ENCODE measurements around the gene NCAPG2. TPM values are rescaled to one million over a fixed set of nuclear protein-coding genes. Genes with fewer than 3 reads are reported as not detected.

NCAPG2 gene
- total RNA-seq, 1 experiment from 2014 or later, result 99.2 TPM

DNA sequence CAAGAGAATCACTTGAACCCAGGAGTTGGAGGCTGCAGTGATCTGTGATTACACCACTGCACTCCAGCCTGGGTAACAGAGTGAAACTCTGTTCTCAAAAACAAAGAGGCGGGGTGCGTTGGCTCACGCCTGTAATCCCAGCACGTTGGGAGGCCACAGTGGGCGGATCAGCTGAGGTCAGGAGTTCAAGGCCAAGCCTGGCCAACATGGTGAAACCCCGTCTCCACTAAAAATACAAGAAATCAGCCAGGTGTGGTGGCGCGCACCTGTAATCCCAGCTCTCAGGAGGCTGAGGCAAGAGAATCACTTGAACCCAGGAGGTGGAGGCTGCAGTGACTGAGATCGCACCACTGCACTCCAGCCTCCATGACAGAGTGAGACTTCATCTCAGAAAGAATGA, 42.4 kb upstream of the NCAPG2 start:
- ChIA-PET CTCF (no interaction called here), POLR2A (interaction anchor here (0.7 kb wide), 1 partner anchor 233 kb away, joined by 6 read pairs; no protein-coding TSS in a partner anchor)
- no peaks in the 10 kb centered on the region; the same call in 1 of the 2 replicates for H3K27me3 Mint-ChIP-seq (ENCODE audit: low read depth)
- no peaks in the 10 kb centered on the region for H3K9me3 Mint-ChIP-seq
- no peak for TF ChIP-seq MLX (CRISPR knock-in tag; IDR thresholded peaks at IDR 0.05)
- no peaks in the 10 kb centered on the region for H3K4me1 Mint-ChIP-seq
- H3K27ac Mint-ChIP-seq, result no peak overlapping the region
- peaks cover 60% of the 10 kb centered on the region for H3K36me3 Mint-ChIP-seq
- no peak overlapping the region for H3K4me3 Mint-ChIP-seq
- ATAC-seq (no peak), DNase-seq (ENCODE audit: low spot score) (no peak)

DNA sequence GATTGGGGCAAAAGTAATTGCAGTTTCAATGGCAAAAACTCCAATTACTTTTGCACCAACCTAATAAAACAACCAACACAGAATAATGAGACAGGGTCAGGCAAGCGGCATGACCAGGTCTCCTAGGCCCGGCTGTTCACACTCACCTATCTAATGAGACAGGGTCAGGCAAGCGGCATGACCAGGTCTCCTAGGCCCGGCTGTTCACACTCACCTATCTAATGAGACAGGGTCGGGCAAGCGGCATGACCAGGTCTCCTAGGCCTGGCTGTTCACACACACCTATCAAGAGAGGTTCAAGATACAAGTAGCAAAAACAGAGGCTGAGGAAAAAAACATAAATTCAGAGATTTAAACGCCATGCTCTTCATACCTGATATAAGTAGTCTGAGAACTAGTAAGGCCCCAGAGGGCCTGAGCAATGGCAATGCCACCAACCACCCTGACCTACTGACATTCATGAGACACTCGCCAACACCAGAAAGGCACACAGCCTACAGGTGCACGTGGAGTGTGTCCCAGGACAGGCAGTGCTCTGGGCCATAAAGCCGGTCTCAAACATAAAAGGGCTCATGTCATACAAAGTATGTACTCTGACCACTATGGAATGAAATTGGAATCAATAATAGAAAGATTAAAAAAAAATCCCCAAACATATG, 40.6 kb upstream of the NCAPG2 start:
- POLR2A ChIA-PET, result no interaction called here
- H3K4me3 Mint-ChIP-seq, result no peak overlapping the region
- peaks cover 73% of the 10 kb centered on the region for H3K36me3 Mint-ChIP-seq
- DNase-seq (ENCODE audit: low spot score), result no peak
- H3K27me3 Mint-ChIP-seq (ENCODE audit: low read depth), result no peaks in the 10 kb centered on the region; the same call in 1 of the 2 replicates
- ATAC-seq, result no peak
- CTCF ChIA-PET, result no interaction called here
- no peak for TF ChIP-seq NR2C2 (CRISPR knock-in tag; IDR thresholded peaks at IDR 0.05)
- TF ChIP-seq PRRX2 (CRISPR knock-in tag; IDR thresholded peaks at IDR 0.05), result no peak
- no peak for TF ChIP-seq GABPB1 (CRISPR knock-in tag; IDR thresholded peaks at IDR 0.05)
- no peak for TF ChIP-seq ZNF138 (CRISPR knock-in tag; conservative IDR thresholded peaks at IDR 0.05)
- TF ChIP-seq, protein P1, sequence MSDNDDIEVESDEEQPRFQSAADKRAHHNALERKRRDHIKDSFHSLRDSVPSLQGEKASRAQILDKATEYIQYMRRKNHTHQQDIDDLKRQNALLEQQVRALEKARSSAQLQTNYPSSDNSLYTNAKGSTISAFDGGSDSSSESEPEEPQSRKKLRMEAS (CRISPR knock-in tag; IDR thresholded peaks at IDR 0.05), result no peak
- TF ChIP-seq, protein P2, sequence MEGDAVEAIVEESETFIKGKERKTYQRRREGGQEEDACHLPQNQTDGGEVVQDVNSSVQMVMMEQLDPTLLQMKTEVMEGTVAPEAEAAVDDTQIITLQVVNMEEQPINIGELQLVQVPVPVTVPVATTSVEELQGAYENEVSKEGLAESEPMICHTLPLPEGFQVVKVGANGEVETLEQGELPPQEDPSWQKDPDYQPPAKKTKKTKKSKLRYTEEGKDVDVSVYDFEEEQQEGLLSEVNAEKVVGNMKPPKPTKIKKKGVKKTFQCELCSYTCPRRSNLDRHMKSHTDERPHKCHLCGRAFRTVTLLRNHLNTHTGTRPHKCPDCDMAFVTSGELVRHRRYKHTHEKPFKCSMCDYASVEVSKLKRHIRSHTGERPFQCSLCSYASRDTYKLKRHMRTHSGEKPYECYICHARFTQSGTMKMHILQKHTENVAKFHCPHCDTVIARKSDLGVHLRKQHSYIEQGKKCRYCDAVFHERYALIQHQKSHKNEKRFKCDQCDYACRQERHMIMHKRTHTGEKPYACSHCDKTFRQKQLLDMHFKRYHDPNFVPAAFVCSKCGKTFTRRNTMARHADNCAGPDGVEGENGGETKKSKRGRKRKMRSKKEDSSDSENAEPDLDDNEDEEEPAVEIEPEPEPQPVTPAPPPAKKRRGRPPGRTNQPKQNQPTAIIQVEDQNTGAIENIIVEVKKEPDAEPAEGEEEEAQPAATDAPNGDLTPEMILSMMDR (IDR thresholded peaks at IDR 0.05), result no peak
- TF ChIP-seq FOXJ3 (CRISPR knock-in tag; IDR thresholded peaks at IDR 0.05; ENCODE audit: borderline replicate concordance), result no peak
- TF ChIP-seq, protein P3, sequence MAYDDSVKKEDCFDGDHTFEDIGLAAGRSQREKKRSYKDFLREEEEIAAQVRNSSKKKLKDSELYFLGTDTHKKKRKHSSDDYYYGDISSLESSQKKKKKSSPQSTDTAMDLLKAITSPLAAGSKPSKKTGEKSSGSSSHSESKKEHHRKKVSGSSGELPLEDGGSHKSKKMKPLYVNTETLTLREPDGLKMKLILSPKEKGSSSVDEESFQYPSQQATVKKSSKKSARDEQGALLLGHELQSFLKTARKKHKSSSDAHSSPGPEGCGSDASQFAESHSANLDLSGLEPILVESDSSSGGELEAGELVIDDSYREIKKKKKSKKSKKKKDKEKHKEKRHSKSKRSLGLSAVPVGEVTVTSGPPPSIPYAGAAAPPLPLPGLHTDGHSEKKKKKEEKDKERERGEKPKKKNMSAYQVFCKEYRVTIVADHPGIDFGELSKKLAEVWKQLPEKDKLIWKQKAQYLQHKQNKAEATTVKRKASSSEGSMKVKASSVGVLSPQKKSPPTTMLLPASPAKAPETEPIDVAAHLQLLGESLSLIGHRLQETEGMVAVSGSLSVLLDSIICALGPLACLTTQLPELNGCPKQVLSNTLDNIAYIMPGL (CRISPR knock-in tag; IDR thresholded peaks at IDR 0.05), result no peak
- no peak for TF ChIP-seq PREB (CRISPR knock-in tag; IDR thresholded peaks at IDR 0.05; ENCODE audit: borderline replicate concordance)
- no peak for TF ChIP-seq SMAD4 (CRISPR knock-in tag; IDR thresholded peaks at IDR 0.05)
- no peak for TF ChIP-seq ZNF219 (CRISPR knock-in tag; IDR thresholded peaks at IDR 0.05; ENCODE audit: borderline replicate concordance)
- TF ChIP-seq MLX (CRISPR knock-in tag; IDR thresholded peaks at IDR 0.05), result no peak
- no peak for TF ChIP-seq RORB (CRISPR knock-in tag; IDR thresholded peaks at IDR 0.05)
- no peak for TF ChIP-seq ZBTB21 (CRISPR knock-in tag; IDR thresholded peaks at IDR 0.05; ENCODE audit: borderline replicate concordance)
- TF ChIP-seq, protein P4, sequence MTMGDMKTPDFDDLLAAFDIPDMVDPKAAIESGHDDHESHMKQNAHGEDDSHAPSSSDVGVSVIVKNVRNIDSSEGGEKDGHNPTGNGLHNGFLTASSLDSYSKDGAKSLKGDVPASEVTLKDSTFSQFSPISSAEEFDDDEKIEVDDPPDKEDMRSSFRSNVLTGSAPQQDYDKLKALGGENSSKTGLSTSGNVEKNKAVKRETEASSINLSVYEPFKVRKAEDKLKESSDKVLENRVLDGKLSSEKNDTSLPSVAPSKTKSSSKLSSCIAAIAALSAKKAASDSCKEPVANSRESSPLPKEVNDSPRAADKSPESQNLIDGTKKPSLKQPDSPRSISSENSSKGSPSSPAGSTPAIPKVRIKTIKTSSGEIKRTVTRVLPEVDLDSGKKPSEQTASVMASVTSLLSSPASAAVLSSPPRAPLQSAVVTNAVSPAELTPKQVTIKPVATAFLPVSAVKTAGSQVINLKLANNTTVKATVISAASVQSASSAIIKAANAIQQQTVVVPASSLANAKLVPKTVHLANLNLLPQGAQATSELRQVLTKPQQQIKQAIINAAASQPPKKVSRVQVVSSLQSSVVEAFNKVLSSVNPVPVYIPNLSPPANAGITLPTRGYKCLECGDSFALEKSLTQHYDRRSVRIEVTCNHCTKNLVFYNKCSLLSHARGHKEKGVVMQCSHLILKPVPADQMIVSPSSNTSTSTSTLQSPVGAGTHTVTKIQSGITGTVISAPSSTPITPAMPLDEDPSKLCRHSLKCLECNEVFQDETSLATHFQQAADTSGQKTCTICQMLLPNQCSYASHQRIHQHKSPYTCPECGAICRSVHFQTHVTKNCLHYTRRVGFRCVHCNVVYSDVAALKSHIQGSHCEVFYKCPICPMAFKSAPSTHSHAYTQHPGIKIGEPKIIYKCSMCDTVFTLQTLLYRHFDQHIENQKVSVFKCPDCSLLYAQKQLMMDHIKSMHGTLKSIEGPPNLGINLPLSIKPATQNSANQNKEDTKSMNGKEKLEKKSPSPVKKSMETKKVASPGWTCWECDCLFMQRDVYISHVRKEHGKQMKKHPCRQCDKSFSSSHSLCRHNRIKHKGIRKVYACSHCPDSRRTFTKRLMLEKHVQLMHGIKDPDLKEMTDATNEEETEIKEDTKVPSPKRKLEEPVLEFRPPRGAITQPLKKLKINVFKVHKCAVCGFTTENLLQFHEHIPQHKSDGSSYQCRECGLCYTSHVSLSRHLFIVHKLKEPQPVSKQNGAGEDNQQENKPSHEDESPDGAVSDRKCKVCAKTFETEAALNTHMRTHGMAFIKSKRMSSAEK (CRISPR knock-in tag; IDR thresholded peaks at IDR 0.05; ENCODE audit: borderline replicate concordance), result no peak
- no peak for TF ChIP-seq ZNF416 (CRISPR knock-in tag; IDR thresholded peaks at IDR 0.05)
- no peak for TF ChIP-seq TCF7 (CRISPR knock-in tag; IDR thresholded peaks at IDR 0.05; ENCODE audit: low read depth)
- TF ChIP-seq CREB1 (CRISPR knock-in tag; IDR thresholded peaks at IDR 0.05), result no peak
- TF ChIP-seq, protein P5, sequence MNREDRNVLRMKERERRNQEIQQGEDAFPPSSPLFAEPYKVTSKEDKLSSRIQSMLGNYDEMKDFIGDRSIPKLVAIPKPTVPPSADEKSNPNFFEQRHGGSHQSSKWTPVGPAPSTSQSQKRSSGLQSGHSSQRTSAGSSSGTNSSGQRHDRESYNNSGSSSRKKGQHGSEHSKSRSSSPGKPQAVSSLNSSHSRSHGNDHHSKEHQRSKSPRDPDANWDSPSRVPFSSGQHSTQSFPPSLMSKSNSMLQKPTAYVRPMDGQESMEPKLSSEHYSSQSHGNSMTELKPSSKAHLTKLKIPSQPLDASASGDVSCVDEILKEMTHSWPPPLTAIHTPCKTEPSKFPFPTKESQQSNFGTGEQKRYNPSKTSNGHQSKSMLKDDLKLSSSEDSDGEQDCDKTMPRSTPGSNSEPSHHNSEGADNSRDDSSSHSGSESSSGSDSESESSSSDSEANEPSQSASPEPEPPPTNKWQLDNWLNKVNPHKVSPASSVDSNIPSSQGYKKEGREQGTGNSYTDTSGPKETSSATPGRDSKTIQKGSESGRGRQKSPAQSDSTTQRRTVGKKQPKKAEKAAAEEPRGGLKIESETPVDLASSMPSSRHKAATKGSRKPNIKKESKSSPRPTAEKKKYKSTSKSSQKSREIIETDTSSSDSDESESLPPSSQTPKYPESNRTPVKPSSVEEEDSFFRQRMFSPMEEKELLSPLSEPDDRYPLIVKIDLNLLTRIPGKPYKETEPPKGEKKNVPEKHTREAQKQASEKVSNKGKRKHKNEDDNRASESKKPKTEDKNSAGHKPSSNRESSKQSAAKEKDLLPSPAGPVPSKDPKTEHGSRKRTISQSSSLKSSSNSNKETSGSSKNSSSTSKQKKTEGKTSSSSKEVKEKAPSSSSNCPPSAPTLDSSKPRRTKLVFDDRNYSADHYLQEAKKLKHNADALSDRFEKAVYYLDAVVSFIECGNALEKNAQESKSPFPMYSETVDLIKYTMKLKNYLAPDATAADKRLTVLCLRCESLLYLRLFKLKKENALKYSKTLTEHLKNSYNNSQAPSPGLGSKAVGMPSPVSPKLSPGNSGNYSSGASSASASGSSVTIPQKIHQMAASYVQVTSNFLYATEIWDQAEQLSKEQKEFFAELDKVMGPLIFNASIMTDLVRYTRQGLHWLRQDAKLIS (CRISPR knock-in tag; IDR thresholded peaks at IDR 0.05; ENCODE audit: borderline replicate concordance), result no peak
- H3K9me3 Mint-ChIP-seq, result no peaks in the 10 kb centered on the region
- H3K4me1 Mint-ChIP-seq, result no peaks in the 10 kb centered on the region
- H3K27ac Mint-ChIP-seq, result peak overlapping the region; percentile 23; the same call in 1 of the 2 replicates

Data from WTC11 (cell line).